ENCODE data around the gene CTBP2.

GRCh38 chr10:125014836-125015355, 145.5 kb downstream of the CTBP2 start:
- TF ChIP-seq CTCF (conservative IDR thresholded peaks at IDR 0.05) = no peak
- no peak for TF ChIP-seq ZFX (IDR thresholded peaks at IDR 0.05)

Measured in C4-2B (cell line).